OCI-LY7 (cell line): ENCODE data around the gene FAM83D. TPM values are rescaled to one million over a fixed set of nuclear protein-coding genes. Genes with fewer than 3 reads are reported as not detected.

ENCODE experiments used
- BruUV-seq: library from RNA; stranded (reverse); fragments of 400-500 nt; replicated peaks from 2 replicates; lab custom pipeline; 2021; lab: Mats Ljungman, UMichigan
- CTCF ChIA-PET: fragments of 300-600 bp; sonication (Branson Sonifier 250); formaldehyde crosslinking; loops from one replicate; lab custom pipeline; 2022; ENCODE audit warnings: antibody characterized with exemption; ENCODE audit not compliant: unreplicated experiment; lab: Charles Lee
- POLR2A ChIA-PET: fragments of 300-600 bp; sonication (Branson Sonifier 250); formaldehyde crosslinking; loops from one replicate; lab custom pipeline; 2022; ENCODE audit warnings: antibody characterized with exemption; lab: Charles Lee
- DNase-seq: peaks from one replicate; pipeline ENCODE4 v3.0.0-alpha.2; 2015; ENCODE audit warnings: low spot score
- H2AFZ ChIP-seq: fragments of 200-600 bp; sonication (generic), shearing (Covaris generic); 2 replicates; pipeline ENCODE4 v1.6.1; 2014; ENCODE audit warnings: mild to moderate bottlenecking, antibody characterized with exemption, low read length, moderate library complexity
- H3K27ac ChIP-seq: fragments of 200-600 bp; sonication (generic); 2 replicates; pipeline ENCODE4 v1.5.1; 2014; ENCODE audit warnings: mixed run types, low read depth, mild to moderate bottlenecking, moderate library complexity, low read length, inconsistent platforms; ENCODE audit not compliant: poor library complexity, severe bottlenecking
- H3K36me3 ChIP-seq: fragments of 200-600 bp; sonication (generic); 2 replicates; pipeline ENCODE4 v1.6.1; 2014; ENCODE audit warnings: mild to moderate bottlenecking, antibody characterized with exemption, low read length, moderate library complexity, mixed read lengths; ENCODE audit not compliant: insufficient read depth
- H3K4me1 ChIP-seq: fragments of 200-600 bp; sonication (generic); 2 replicates; pipeline ENCODE4 v1.5.1; 2014; ENCODE audit warnings: mild to moderate bottlenecking, low read length; ENCODE audit not compliant: insufficient read depth, poor library complexity, severe bottlenecking
- H3K4me2 ChIP-seq: fragments of 200-600 bp; sonication (generic); 2 replicates; pipeline ENCODE4 v1.6.1; 2014; ENCODE audit warnings: mild to moderate bottlenecking, low read length
- H3K4me3 ChIP-seq: fragments of 200-600 bp; sonication (generic); 2 replicates; pipeline ENCODE4 v1.5.1; 2014; ENCODE audit warnings: mild to moderate bottlenecking, low read depth, low read length; ENCODE audit not compliant: poor library complexity, severe bottlenecking
- H3K79me2 ChIP-seq: fragments of 200-600 bp; sonication (generic); 2 replicates; pipeline ENCODE4 v1.6.1; 2016; ENCODE audit warnings: low read depth, mild to moderate bottlenecking, low read length, moderate library complexity, mixed read lengths; ENCODE audit not compliant: insufficient read depth
- H3K9me2 ChIP-seq: fragments of 200-600 bp; sonication (generic); 2 replicates; pipeline ENCODE4 v1.6.1; 2016; ENCODE audit warnings: mild to moderate bottlenecking, low read length, mixed read lengths; ENCODE audit not compliant: insufficient read depth
- H3K9me3 ChIP-seq: fragments of 200-600 bp; sonication (generic); 2 replicates; pipeline ENCODE4 v1.6.1; 2014; ENCODE audit warnings: mild to moderate bottlenecking, mixed run types, low read length, mixed read lengths
- H4K20me1 ChIP-seq: fragments of 200-600 bp; sonication (generic); 2 replicates; pipeline ENCODE4 v1.6.1; 2014; ENCODE audit warnings: mild to moderate bottlenecking, antibody characterized with exemption, low read length, moderate library complexity, mixed read lengths; ENCODE audit not compliant: insufficient read depth
- CTCF ChIP-seq: fragments of 200-600 bp; sonication (generic); conservative IDR thresholded peaks from 2 replicates; pipeline ENCODE4 v1.5.1; 2014; ENCODE audit warnings: mild to moderate bottlenecking, antibody characterized with exemption, low read length, moderate library complexity, mixed read lengths
- EZH2phosphoT487 ChIP-seq: fragments of 200-600 bp; sonication (generic); IDR thresholded peaks from 2 replicates; pipeline ENCODE4 v1.6.1; 2018; ENCODE audit warnings: low read depth, borderline replicate concordance, mild to moderate bottlenecking, mixed run types, antibody characterized with exemption, low read length, moderate library complexity, mixed read lengths
- intact Hi-C: fragments of 100-400 bp; cut with micrococcal nuclease; formaldehyde crosslinking; loops from one replicate; pipeline ENCODE4 v1.10.0; 2022; ENCODE audit not compliant: unreplicated experiment
- total RNA-seq, 2 experiments: library from RNA; depleted of rRNA in 1 of 2; stranded (reverse); fragments of >200 nt in 1 of 2; shearing (Covaris generic) in 1 of 2; gene quantifications; 2 replicates each; pipeline ENCODE4 v1.2.3, GENCODE V29; 2014 to 2022

Gene FAM83D
- total RNA-seq, 2 experiments from 2014 or later, result 32.6 to 48.2 TPM

GRCh38 chr20:38962044-38962927 is 36.1 kb downstream of the FAM83D start, which contains the start of gene DHX35:
TSS of gene DHX35 (plus strand) at chr20:38962344. CDS start at chr20:38962368, 24 bp downstream.
- intact Hi-C loops, result loop anchor here (1.0 to 10.0 kb wide), 3 partner anchors 36 to 517 kb away; partner anchors contain the start of genes FAM83D and PPP1R16B
- BruUV-seq, result no TSS peak
- Histone ChIP-seq H3K4me2 (peak within 1 kb of the TSS; percentile 92), H3K4me3 (peak within 1 kb of the TSS; percentile 90), H3K9me3 (no peaks in the 10 kb centered on the region), H3K27ac (peak within 1 kb of the TSS; percentile 80), H3K4me1 (peaks cover 22% of the 10 kb centered on the region), H3K36me3 (peaks cover 17% of the 10 kb centered on the region; the same call in 1 of the 2 replicates), H3K79me2 (peaks cover 38% of the 10 kb centered on the region), H4K20me1 (peaks cover 4% of the 10 kb centered on the region; the same call in 1 of the 2 replicates), H3K9me2 (no peaks in the 10 kb centered on the region), H2AFZ (peak within 1 kb of the TSS; percentile 84)
- ChIA-PET POLR2A (interaction anchor here (0.6 to 3.3 kb wide), 12 partner anchors 9 to 215 kb away, joined by 3 to 11 read pairs (median 5); no protein-coding TSS in a partner anchor), CTCF (interaction anchor here (1.5 kb wide), 1 partner anchor 34 kb away, joined by 4 read pairs; no protein-coding TSS in a partner anchor)
- peak; percentile 98 for DNase-seq
- TF ChIP-seq CTCF, result peak; percentile 70
- TF ChIP-seq EZH2phosphoT487, result no peak

DNA sequence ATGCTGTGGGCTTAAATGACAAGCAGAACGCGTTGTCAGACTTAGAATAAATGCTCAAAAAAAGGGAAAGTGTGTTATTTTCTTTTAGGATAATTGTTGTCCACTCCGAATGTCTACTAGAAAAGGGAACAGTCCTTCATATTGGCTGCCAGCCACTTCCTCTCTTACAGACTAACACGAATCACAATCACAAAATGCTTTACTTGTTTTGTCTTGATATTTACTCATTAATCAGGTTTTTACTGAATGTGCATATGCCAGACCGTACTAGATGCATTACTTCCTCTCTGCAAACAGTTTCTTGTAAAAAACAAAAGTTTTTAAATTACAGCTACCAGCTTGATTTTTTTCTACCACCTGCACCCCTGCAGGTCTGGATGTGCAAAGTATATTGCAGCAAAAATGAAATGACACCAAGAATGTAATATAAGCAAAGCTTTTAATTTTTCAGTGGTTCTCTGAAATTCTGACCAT is 36.7 kb downstream of the FAM83D start:
- CTCF ChIA-PET, result no interaction called here
- POLR2A ChIA-PET, result interaction anchor here (1.1 to 3.3 kb wide), 10 partner anchors 11 to 216 kb away, joined by 3 to 11 read pairs (median 6); partner anchors contain the start of gene ACTR5
- Histone ChIP-seq H3K9me3 (no peaks in the 10 kb centered on the region), H3K79me2 (peaks cover 38% of the 10 kb centered on the region), H3K4me1 (peaks cover 22% of the 10 kb centered on the region), H4K20me1 (peaks cover 4% of the 10 kb centered on the region; the same call in 1 of the 2 replicates), H3K4me2 (peak overlapping the region; percentile 86), H3K36me3 (peaks cover 17% of the 10 kb centered on the region; the same call in 1 of the 2 replicates), H3K9me2 (no peaks in the 10 kb centered on the region), H3K4me3 (peak overlapping the region; percentile 90), H2AFZ (peak overlapping the region; percentile 72; the same call in 1 of the 2 replicates), H3K27ac (peak overlapping the region; percentile 80)
- intact Hi-C loops, result loop anchor here (1.0 to 10.0 kb wide), 3 partner anchors 37 to 518 kb away; partner anchors contain the start of genes FAM83D and PPP1R16B
- peak; percentile 14 for DNase-seq
- TF ChIP-seq EZH2phosphoT487 (no peak), CTCF (no peak)
- BruUV-seq, result TSS peak; percentile 72
